22Rv1 (cell line): ENCODE data around the gene TAC3.
"Not testable (repeated sequence)": the region's sequence is repeated elsewhere in the genome, so short reads cannot be mapped to it uniquely, and the experiment has no call there.

Experiments
- CTCF ChIP-seq: fragments of 450-650 bp; IDR thresholded peaks from 2 replicates; pipeline ENCODE4 v1.5.1; 2017; ENCODE audit warnings: mild to moderate bottlenecking
- ZFX ChIP-seq: fragments of 450-650 bp; IDR thresholded peaks from 2 replicates; pipeline ENCODE4 v1.6.1; 2017; ENCODE audit warnings: antibody characterized with exemption, borderline replicate concordance

DNA sequence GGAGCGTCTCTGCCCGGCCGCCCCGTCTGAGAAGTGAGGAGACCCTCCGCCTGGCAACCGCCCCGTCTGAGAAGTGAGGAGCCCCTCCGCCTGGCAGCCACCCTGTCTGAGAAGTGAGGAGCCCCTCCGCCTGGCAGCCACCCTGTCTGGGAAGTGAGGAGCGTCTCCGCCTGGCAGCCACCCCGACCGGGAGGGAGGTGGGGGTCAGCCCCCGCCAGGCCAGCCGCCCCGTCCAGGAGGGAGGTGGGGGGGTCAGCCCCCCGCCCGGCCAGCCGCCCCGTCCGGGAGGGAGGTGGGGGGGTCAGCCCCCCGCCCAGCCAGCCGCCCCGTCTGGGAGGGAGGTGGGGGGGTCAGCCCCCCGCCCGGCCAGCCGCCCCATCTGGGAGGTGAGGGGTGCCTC lies 52.8 kb downstream of the TAC3 start:
- TF ChIP-seq CTCF, ZFX: not testable (repeated sequence)
